Measurements from ENCODE around the gene PLCB3.

The PLCB3 gene

GRCh38 chr11:64268025-64268892 lies 16.9 kb downstream of the PLCB3 start:
- DNase-seq = no peak

- DNase-seq = peak; percentile 34
These were observed 17.7 kb downstream of the PLCB3 start for GRCh38 chr11:64268893-64269539.

GRCh38 chr11:64269540-64270220 lies 18.4 kb downstream of the PLCB3 start:
- DNase-seq = peak; percentile 98

DNA sequence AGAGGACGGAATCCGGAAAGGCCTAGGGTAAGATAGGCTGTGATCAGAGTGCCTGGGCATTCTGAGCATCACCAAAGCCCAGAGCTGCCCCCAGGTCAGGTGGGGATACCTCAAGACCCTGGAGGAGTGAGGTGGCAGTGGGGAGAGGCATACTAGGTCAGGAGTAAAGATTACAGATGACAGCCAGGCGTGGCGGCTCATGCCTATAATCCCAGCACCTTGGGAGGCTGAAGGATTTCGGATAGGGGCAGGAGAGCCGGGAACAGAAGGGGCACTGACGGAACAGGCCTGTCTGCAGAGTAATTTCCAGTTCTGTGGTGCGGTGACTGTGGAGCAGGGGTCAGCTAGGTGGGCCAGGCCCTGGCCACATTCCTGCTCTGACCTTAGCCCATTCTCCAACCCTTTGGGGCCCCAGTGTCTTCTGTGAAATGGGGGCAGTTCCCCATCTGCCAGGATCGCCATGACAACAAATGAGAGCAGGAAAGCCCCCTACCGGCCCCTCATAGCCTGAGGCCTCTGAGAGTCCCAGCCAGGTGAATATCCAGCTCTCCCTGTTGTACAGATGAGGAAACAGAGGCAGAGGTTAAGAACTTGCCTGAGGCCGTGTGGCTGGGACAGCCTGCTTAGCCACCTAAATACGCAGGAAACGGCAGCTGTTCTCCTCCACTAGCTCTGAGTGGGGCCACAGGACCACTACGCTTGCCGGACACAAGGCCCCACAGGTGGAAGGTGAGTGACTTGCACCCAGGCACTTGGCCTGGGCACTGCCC lies 23.9 kb downstream of the PLCB3 start:
- DNase-seq = no peak

DNA sequence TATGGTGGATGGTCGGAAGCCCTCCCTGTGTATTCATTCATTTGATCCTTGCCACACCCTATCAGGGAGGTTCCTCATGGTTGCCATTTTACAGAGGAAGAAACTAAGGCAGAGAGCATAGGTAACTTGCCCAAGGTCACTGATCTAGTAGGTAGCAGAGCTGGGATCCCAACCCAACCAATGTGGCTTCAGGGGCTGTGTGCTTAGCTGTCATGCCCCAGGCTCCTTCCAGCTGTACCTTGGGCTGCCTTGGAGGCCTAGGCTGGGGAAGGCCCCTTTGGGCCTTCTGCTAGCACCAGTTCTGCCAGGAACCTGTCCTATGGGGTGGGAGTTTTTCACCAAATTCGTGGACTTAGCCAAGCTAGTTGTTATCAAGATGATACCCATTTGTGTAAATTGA lies 24.5 kb downstream of the PLCB3 start:
- no peak for DNase-seq

- DNase-seq = no peak
These were observed 25.5 kb downstream of the PLCB3 start for GRCh38 chr11:64276653-64277431.

GRCh38 chr11:64278576-64279190 lies 27.4 kb downstream of the PLCB3 start:
- DNase-seq = no peak

- no peak for DNase-seq
These were observed 30.8 kb downstream of the PLCB3 start for GRCh38 chr11:64281957-64282770.

DNA sequence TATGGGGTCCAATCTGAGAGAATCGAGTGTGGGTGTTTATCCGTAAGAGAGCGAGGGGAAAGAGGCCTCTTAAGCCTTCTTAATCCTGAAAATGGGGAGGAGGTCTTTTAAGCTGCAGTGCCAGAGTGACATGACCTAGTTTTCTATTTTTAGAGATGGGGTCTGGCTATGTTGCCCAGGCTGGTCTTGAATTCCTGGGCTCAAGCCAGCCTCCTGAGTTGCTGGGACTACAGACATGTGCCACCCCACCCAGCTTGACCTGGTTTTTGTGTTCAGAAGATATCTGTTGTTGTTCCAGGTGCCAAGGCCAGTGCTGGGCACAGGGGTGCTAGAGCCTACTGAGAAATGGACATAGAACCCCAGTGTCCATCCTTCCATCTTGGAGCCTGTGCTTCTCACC lies 31.8 kb downstream of the PLCB3 start:
- DNase-seq = no peak

GRCh38 chr11:64284048-64284961 lies 33.0 kb downstream of the PLCB3 start, which contains the start of gene BAD:
Gene BAD, minus strand, starts transcription at chr11:64284665. Its CDS starts 297 bp downstream, at chr11:64284368.
- peak; percentile 90 for DNase-seq

GRCh38 chr11:64284962-64285884 lies 33.9 kb downstream of the PLCB3 start, which contains the start of gene GPR137:
Gene GPR137, plus strand, starts transcription at chr11:64285848. Its CDS starts 677 bp downstream, at chr11:64286525.
- DNase-seq = peak; percentile 90

- no peak for DNase-seq
These were observed 34.8 kb downstream of the PLCB3 start for GRCh38 chr11:64285885-64286800.

GRCh38 chr11:64286801-64287159 lies 35.5 kb downstream of the PLCB3 start:
- DNase-seq = no peak

GRCh38 chr11:64287676-64288352 lies 36.5 kb downstream of the PLCB3 start:
- no peak for DNase-seq

DNA sequence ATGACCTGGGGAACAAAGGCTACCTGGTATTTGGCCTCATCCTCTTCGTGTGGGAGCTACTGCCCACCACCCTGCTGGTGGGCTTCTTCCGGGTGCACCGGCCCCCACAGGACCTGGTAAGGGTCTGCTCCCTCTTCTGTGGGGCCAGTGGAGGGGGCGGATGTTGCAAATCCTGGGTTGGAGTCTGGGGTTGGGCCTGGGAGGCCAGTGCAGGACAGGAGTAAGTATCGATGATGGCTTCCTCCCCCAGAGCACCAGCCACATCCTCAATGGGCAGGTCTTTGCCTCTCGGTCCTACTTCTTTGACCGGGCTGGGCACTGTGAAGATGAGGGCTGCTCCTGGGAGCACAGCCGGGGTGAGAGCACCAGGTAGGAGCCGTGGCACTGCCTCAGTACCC lies 37.0 kb downstream of the PLCB3 start:
- no peak for DNase-seq

GRCh38 chr11:64289002-64289564 lies 37.8 kb downstream of the PLCB3 start:
- no peak for DNase-seq

Measured in activated effector memory CD4-positive, alpha-beta T cell treated with Interleukin-2 at 50 U/mL for 16 hours (primary cell).